K562 (cell line): ENCODE data around the gene TOMM5.

Experiments used
- CTCF ChIP-seq, 3 experiments: IDR thresholded peaks in 2 of 3; conservative IDR thresholded peaks in 1 of 3; 2 replicates each; pipeline ENCODE4 v1.5.1; 2011 to 2012; ENCODE audit warnings: low read length in 3 of 3, mild to moderate bottlenecking in 3 of 3, control low read depth in 2 of 3, improper control_type of control experiment in 1 of 3, inconsistent platforms in 1 of 3, low read depth in 1 of 3, mixed read lengths in 1 of 3, moderate library complexity in 1 of 3; ENCODE audit not compliant: insufficient read depth in 2 of 3
- ELF4 ChIP-seq: fragments of 450-650 bp; formaldehyde crosslinking; IDR thresholded peaks from 2 replicates; pipeline ENCODE4 v1.4.0; 2022; ENCODE audit warnings: missing genetic modification characterization
- ETV6 ChIP-seq, 3 experiments: fragments of 150-350 bp in 1 of 3; sonication (generic) in 1 of 3; formaldehyde crosslinking in 1 of 3; IDR thresholded peaks; 2 replicates each; pipeline versions ENCODE4 v1.6.1 to v1.8.0; 2014 to 2022; ENCODE audit warnings: borderline replicate concordance in 2 of 3, low read depth in 2 of 3, antibody characterized with exemption in 1 of 3, low read length in 1 of 3, mild to moderate bottlenecking in 1 of 3, missing genetic modification reagents in 1 of 3
- GABPB1 ChIP-seq: sonication (generic); formaldehyde crosslinking; IDR thresholded peaks from 2 replicates; pipeline ENCODE4 v1.8.0; 2022; ENCODE audit warnings: mild to moderate bottlenecking, missing genetic modification reagents
- KLF1 ChIP-seq: fragments of 450-650 bp; IDR thresholded peaks from 2 replicates; pipeline ENCODE4 v1.6.1; 2016; ENCODE audit warnings: missing genetic modification characterization, missing compliant biosample characterization
- POLR2AphosphoS5 ChIP-seq: IDR thresholded peaks from 2 replicates; pipeline ENCODE4 v1.6.1; 2011; ENCODE audit warnings: mild to moderate bottlenecking, low read depth, low read length, moderate library complexity; ENCODE audit not compliant: control insufficient read depth, insufficient read depth
- RNF2 ChIP-seq: sonication (generic); IDR thresholded peaks from 2 replicates; pipeline ENCODE4 v1.6.1; 2016
- RNF219 ChIP-seq: fragments of 250-450 bp; sonication (Bioruptor Pico); IDR thresholded peaks from 2 replicates; pipeline ENCODE4 v1.5.0; 2022; ENCODE audit warnings: mild to moderate bottlenecking
- TCF7 ChIP-seq: sonication (generic); IDR thresholded peaks from 2 replicates; pipeline ENCODE4 v1.6.1; 2016; ENCODE audit warnings: antibody characterized with exemption, borderline replicate concordance
- ZBTB17 ChIP-seq: fragments of 450-650 bp; formaldehyde crosslinking; IDR thresholded peaks from 2 replicates; pipeline ENCODE4 v1.4.0; 2020; ENCODE audit warnings: mild to moderate bottlenecking
- ZC3H4 ChIP-seq: sonication (generic); formaldehyde crosslinking; IDR thresholded peaks from 2 replicates; pipeline ENCODE4 v1.9.0; 2021; ENCODE audit warnings: missing genetic modification reagents, borderline replicate concordance
- ZFP36 ChIP-seq: fragments of 150-350 bp; IDR thresholded peaks from 2 replicates; pipeline ENCODE4 v1.6.1; 2018; ENCODE audit warnings: low read length, low read depth; ENCODE audit not compliant: partially characterized antibody
- ZNF398 ChIP-seq: fragments of 250-450 bp; sonication (Bioruptor Pico); IDR thresholded peaks from 2 replicates; pipeline ENCODE4 v1.8.0; 2021; ENCODE audit warnings: moderate library complexity, mild to moderate bottlenecking, inconsistent platforms
- ZNF449 ChIP-seq: fragments of 250-450 bp; sonication (Bioruptor Pico); IDR thresholded peaks from 2 replicates; pipeline ENCODE4 v1.8.0; 2022; ENCODE audit warnings: moderate library complexity, mild to moderate bottlenecking, inconsistent platforms

GRCh38 chr9:37574241-37574721, 18.1 kb downstream of the TOMM5 start:
- TF ChIP-seq ELF4 (CRISPR knock-in tag) (no peak), CTCF (IDR thresholded peaks at IDR 0.05 in 2 of 3, conservative IDR thresholded peaks at IDR 0.05 in 1 of 3; ENCODE audit: insufficient read depth in 2 of 3, low read depth in 1 of 3, low read length in 3 of 3) (no peak), POLR2AphosphoS5 (no peak), ZNF398 (no peak), RNF219 (no peak), ZNF449 (CRISPR knock-in tag) (no peak), ZC3H4 (CRISPR knock-in tag) (no peak), ETV6 (IDR thresholded peaks at IDR 0.05; ENCODE audit: borderline replicate concordance in 1 of 2, low read depth in 2 of 2, low read length in 1 of 2) (no peak), ETV6 (CRISPR knock-in tag; IDR thresholded peaks at IDR 0.05; ENCODE audit: borderline replicate concordance) (no peak), ZFP36 (no peak), KLF1 (tag) (no peak), ZBTB17 (CRISPR knock-in tag) (no peak), RNF2 (no peak), TCF7 (no peak), GABPB1 (no peak)
